ENCODE results near the gene ARHGAP21.

- TF ChIP-seq, protein P1, sequence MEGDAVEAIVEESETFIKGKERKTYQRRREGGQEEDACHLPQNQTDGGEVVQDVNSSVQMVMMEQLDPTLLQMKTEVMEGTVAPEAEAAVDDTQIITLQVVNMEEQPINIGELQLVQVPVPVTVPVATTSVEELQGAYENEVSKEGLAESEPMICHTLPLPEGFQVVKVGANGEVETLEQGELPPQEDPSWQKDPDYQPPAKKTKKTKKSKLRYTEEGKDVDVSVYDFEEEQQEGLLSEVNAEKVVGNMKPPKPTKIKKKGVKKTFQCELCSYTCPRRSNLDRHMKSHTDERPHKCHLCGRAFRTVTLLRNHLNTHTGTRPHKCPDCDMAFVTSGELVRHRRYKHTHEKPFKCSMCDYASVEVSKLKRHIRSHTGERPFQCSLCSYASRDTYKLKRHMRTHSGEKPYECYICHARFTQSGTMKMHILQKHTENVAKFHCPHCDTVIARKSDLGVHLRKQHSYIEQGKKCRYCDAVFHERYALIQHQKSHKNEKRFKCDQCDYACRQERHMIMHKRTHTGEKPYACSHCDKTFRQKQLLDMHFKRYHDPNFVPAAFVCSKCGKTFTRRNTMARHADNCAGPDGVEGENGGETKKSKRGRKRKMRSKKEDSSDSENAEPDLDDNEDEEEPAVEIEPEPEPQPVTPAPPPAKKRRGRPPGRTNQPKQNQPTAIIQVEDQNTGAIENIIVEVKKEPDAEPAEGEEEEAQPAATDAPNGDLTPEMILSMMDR (IDR thresholded peaks at IDR 0.05): no peak
- TF ChIP-seq POLR2A (IDR thresholded peaks at IDR 0.05): no peak
These were observed 189.7 kb downstream of the ARHGAP21 start for GRCh38 chr10:24533981-24534380.

All from testis (tissue), 2 donors.